ENCODE results near the gene CCDC92.

The CCDC92 gene

DNA sequence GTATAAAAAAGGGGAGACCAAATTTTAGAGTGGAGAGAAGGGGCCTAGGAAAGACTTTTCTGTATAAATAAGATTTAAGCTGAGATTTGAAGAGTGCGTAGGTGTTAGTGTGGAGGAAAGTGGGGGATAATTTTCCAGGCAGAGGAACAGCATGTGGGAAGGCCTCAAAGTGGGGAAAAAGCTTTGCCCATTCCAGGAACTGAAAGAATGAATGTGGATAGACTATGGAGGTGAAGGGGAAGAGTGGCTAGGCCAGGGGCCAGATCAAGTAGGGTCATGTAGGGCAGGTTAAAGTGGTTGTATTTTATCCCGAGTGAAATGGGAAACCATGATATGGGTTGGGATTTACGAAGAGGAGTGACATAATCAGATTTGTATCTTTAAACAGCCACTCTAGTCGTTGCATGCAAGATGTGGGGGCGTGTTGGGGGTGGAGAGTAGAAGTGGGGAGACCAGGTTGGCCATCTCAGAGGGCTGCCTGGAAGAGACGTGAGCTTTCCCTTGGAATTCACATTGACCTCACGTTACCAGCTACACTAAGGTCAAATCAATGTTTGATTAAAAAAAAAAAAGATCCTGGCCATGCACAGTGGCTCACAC lies 3.7 kb upstream of the CCDC92 start:
- Mint-ChIP-seq H3K4me1 (peaks cover 12 to 23% of the 10 kb centered on the region in 2 donors), H3K27ac (no peak overlapping the region), H3K9me3 (no peaks in the 10 kb centered on the region), H3K36me3 (peaks cover 17 to 18% of the 10 kb centered on the region in 2 donors), H3K27me3 (no peaks in the 10 kb centered on the region), H3K4me3 (no peak overlapping the region)
- DNase-seq (no peak), ATAC-seq (replicated peaks) (no peak)

GRCh38 chr12:123973552-123974341 lies 1.1 kb upstream of the CCDC92 start:
- ATAC-seq (replicated peaks): peak in 1 of 2 donors; percentile 4
- H3K4me3 Mint-ChIP-seq: peak overlapping the region; percentile 82 to 87
- peak overlapping the region; percentile 9 for H3K27ac Mint-ChIP-seq

GRCh38 chr12:123971770-123972456 lies 718 bp downstream of the CCDC92 start:
- peak; percentile 23 for DNase-seq
- Mint-ChIP-seq H3K27me3 (no peaks in the 10 kb centered on the region), H3K9me3 (no peaks in the 10 kb centered on the region), H3K4me3 (peak overlapping the region; percentile 89 to 91), H3K27ac (peak overlapping the region; percentile 88), H3K4me1 (peaks cover 10 to 25% of the 10 kb centered on the region in 2 donors), H3K36me3 (peaks cover 8 to 12% of the 10 kb centered on the region in 2 donors)
- ATAC-seq (replicated peaks): no peak

More at GRCh38 chr12:123973552-123974341, 1.1 kb upstream of the CCDC92 start:
- peak; percentile 17 for DNase-seq
- Mint-ChIP-seq H3K4me1 (peaks cover 10 to 25% of the 10 kb centered on the region in 2 donors), H3K9me3 (no peaks in the 10 kb centered on the region), H3K36me3 (peaks cover 9 to 12% of the 10 kb centered on the region in 2 donors), H3K27me3 (no peaks in the 10 kb centered on the region)

DNA sequence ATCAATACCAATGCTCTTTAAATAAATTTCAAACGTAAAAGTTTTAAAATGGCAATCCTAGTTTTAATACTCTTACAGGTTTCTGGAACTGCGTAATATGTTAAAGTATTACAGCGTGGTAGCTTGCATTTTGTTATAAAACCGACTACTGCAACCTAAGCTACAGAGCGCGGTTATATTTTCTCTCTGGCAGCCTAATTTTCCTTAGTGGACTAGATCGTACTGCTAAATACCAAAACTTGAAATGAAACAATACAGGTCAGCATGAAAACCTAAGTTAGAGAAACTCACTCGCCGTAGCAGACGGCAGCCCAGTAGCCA lies 1.2 kb downstream of the CCDC92 start:
- H3K4me1 Mint-ChIP-seq: peaks cover 10 to 24% of the 10 kb centered on the region in 2 donors
- no peaks in the 10 kb centered on the region for H3K27me3 Mint-ChIP-seq
- peaks cover 6 to 10% of the 10 kb centered on the region in 2 donors for H3K36me3 Mint-ChIP-seq
- peak overlapping the region; percentile 88 for H3K27ac Mint-ChIP-seq
- H3K9me3 Mint-ChIP-seq: no peaks in the 10 kb centered on the region
- no peak for ATAC-seq (replicated peaks)
- DNase-seq: no peak
- H3K4me3 Mint-ChIP-seq: peak overlapping the region; percentile 89 to 91

GRCh38 chr12:123967121-123967586 lies 5.5 kb downstream of the CCDC92 start:
- ATAC-seq (replicated peaks): no peak
- H3K27ac Mint-ChIP-seq: no peak overlapping the region

DNA sequence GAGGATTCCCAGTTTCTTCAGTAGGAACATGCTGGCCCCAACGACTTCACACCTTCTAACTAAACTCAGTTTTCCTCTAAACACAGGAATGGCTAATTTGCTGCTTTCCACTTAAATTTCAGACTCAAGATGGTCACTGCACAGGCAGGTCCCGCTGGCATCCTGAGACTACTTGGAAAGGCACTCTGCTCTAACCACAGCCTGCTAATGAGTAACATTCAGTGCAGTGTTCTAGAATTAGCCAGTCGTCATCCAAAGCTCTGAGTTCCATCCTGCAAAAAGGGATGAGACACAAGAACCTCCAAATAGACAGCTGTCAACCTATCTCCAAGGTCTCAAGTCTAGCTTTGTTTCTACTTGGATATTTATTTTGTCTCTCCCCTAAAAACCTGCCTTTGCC lies 6.0 kb downstream of the CCDC92 start:
- H3K4me1 Mint-ChIP-seq: peaks cover 6 to 16% of the 10 kb centered on the region in 2 donors
- DNase-seq (no peak), ATAC-seq (replicated peaks) (no peak)
- no peaks in the 10 kb centered on the region for H3K9me3 Mint-ChIP-seq
- H3K36me3 Mint-ChIP-seq: peaks cover 0 to 3% of the 10 kb centered on the region in 2 donors
- no peaks in the 10 kb centered on the region for H3K27me3 Mint-ChIP-seq
- no peak overlapping the region for H3K4me3 Mint-ChIP-seq
- no peak overlapping the region for H3K27ac Mint-ChIP-seq

More at GRCh38 chr12:123967121-123967586, 5.5 kb downstream of the CCDC92 start:
- H3K36me3 Mint-ChIP-seq: peaks cover 0 to 3% of the 10 kb centered on the region in 2 donors
- no peaks in the 10 kb centered on the region for H3K9me3 Mint-ChIP-seq
- peaks cover 8 to 18% of the 10 kb centered on the region in 2 donors for H3K4me1 Mint-ChIP-seq
- no peaks in the 10 kb centered on the region for H3K27me3 Mint-ChIP-seq
- H3K4me3 Mint-ChIP-seq: no peak overlapping the region
- no peak for DNase-seq

DNA sequence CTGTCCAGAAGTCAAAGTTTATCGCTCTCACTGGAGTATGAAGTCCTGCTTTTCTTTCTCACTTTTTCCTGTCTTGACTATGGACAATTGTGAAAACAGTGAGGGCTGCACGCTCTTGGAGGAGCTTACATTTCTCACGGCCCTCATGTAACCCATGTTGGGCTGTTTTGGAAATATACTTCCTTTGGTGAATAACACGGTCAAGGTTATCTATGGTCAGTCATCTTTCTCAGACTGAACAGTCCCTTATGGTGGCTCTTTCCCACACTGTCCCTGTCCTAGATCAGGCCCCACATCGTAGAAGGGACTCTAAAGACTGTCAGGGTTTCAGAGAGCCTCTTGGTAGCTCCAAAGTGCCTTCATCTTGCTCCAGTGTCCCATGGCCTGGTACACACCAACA lies 7.2 kb downstream of the CCDC92 start:
- no peak for DNase-seq
- no peak for ATAC-seq (replicated peaks)
- H3K27ac Mint-ChIP-seq: no peak overlapping the region
- H3K9me3 Mint-ChIP-seq: no peaks in the 10 kb centered on the region
- H3K36me3 Mint-ChIP-seq: peaks cover 0 to 3% of the 10 kb centered on the region in 2 donors
- H3K4me1 Mint-ChIP-seq: peaks cover 4 to 12% of the 10 kb centered on the region in 2 donors
- no peak overlapping the region for H3K4me3 Mint-ChIP-seq
- no peaks in the 10 kb centered on the region for H3K27me3 Mint-ChIP-seq

DNA sequence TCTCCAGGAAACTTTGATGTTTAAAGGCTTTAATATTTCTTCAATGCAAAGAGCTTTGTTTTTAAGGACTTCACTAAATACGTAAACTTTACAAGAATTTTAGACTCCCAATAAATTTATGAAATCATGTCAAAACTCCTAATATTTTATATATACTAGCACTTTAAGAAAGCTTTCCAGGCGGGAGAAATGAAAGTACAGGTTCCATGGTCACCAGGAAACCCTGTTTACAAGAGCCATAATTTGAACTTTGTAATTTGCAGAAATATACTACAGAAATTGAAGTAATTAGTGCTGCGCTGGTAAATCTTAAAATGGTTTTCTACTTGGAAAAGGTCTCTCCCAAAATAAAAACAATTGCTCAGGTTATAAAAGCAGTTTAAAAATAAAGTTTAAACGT lies 8.8 kb downstream of the CCDC92 start:
- ATAC-seq (replicated peaks): no peak
- H3K27me3 Mint-ChIP-seq: no peaks in the 10 kb centered on the region
- no peak overlapping the region for H3K4me3 Mint-ChIP-seq
- no peaks in the 10 kb centered on the region for H3K9me3 Mint-ChIP-seq
- DNase-seq: no peak
- no peak overlapping the region for H3K27ac Mint-ChIP-seq
- peaks cover 3 to 12% of the 10 kb centered on the region in 2 donors for H3K4me1 Mint-ChIP-seq
- peaks cover 0 to 3% of the 10 kb centered on the region in 2 donors for H3K36me3 Mint-ChIP-seq

- no peak for ATAC-seq (replicated peaks)
- peaks cover 0 to 3% of the 10 kb centered on the region in 2 donors for H3K36me3 Mint-ChIP-seq
- H3K4me3 Mint-ChIP-seq: no peak overlapping the region
- no peak for DNase-seq
- no peaks in the 10 kb centered on the region for H3K27me3 Mint-ChIP-seq
- peaks cover 3 to 12% of the 10 kb centered on the region in 2 donors for H3K4me1 Mint-ChIP-seq
- H3K27ac Mint-ChIP-seq: no peak overlapping the region
- no peaks in the 10 kb centered on the region for H3K9me3 Mint-ChIP-seq
Observed at GRCh38 chr12:123962513-123962912, 10.1 kb downstream of the CCDC92 start.

GRCh38 chr12:123961585-123962345 lies 10.9 kb downstream of the CCDC92 start:
- Mint-ChIP-seq H3K4me3 (no peak overlapping the region), H3K36me3 (peaks cover 0 to 3% of the 10 kb centered on the region in 2 donors), H3K27me3 (no peaks in the 10 kb centered on the region), H3K27ac (no peak overlapping the region), H3K9me3 (no peaks in the 10 kb centered on the region), H3K4me1 (peaks cover 3 to 12% of the 10 kb centered on the region in 2 donors)
- ATAC-seq (replicated peaks) (no peak), DNase-seq (no peak)

GRCh38 chr12:123960856-123961255 lies 11.8 kb downstream of the CCDC92 start:
- no peaks in the 10 kb centered on the region for H3K9me3 Mint-ChIP-seq
- H3K4me3 Mint-ChIP-seq: no peak overlapping the region

DNA sequence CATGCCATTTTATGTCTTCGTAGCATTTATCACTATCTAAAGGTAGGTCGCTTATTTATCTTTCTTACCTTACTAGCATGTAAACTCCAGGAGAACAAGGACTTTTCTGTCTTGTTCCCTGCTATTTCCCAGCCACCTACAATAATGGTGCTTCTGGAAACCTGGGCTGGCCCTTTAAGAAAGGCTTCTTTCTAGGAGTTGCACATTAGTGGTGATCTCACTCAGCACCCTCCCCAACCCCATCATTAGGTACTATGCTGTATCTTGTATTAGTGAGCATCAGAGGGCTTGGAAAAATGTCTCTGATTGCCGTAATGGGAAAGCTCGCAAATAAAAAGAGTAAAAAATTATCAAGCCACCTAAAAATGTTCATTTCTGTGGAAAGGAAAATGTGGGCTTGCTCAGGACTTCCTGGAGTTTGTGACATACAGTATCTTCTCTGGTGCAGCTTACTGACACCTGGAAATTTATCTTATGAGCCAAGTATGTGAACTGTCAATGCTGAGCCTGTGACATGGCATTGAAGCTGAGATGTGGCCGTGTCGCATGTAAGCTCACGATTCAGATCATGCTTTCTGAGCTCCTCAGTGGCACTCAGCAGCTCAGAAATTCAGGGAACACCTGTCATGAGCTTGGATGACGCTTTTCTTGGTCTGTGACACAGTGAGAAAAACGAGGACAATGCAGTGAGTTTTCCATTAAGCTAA lies 12.4 kb downstream of the CCDC92 start:
- H3K27ac Mint-ChIP-seq: no peak overlapping the region
- ATAC-seq (replicated peaks): no peak
- peaks cover 3 to 12% of the 10 kb centered on the region in 2 donors for H3K4me1 Mint-ChIP-seq

More at GRCh38 chr12:123960856-123961255, 11.8 kb downstream of the CCDC92 start:
- ATAC-seq (replicated peaks) (no peak), DNase-seq (no peak)
- Mint-ChIP-seq H3K27ac (no peak overlapping the region), H3K4me1 (peaks cover 3 to 12% of the 10 kb centered on the region in 2 donors), H3K36me3 (peaks cover 0 to 3% of the 10 kb centered on the region in 2 donors), H3K27me3 (no peaks in the 10 kb centered on the region)

GRCh38 chr12:123958876-123959275 lies 13.8 kb downstream of the CCDC92 start:
- no peak for DNase-seq
- Mint-ChIP-seq H3K4me3 (no peak overlapping the region), H3K27me3 (no peaks in the 10 kb centered on the region), H3K9me3 (no peaks in the 10 kb centered on the region), H3K36me3 (peaks cover 0 to 3% of the 10 kb centered on the region in 2 donors), H3K4me1 (peaks cover 3 to 12% of the 10 kb centered on the region in 2 donors), H3K27ac (no peak overlapping the region)
- ATAC-seq (replicated peaks): no peak

More for the DNA sequence above, 12.4 kb downstream of the CCDC92 start:
- Mint-ChIP-seq H3K27me3 (no peaks in the 10 kb centered on the region), H3K36me3 (peaks cover 0 to 3% of the 10 kb centered on the region in 2 donors), H3K9me3 (no peaks in the 10 kb centered on the region), H3K4me3 (no peak overlapping the region)
- no peak for DNase-seq
